Keratinocyte (primary cell): ENCODE measurements around the gene SDR42E2. TPM values are rescaled to one million over a fixed set of nuclear protein-coding genes. Genes with fewer than 3 reads are reported as not detected.

Experiments
- DNase-seq: peaks from one replicate; pipeline ENCODE4 v3.0.0-alpha.2; 2011; ENCODE audit warnings: low read depth, missing footprints, low spot score
- FAIRE-seq: peaks from 2 replicates; lab custom pipeline; 2011; peaks lifted over from hg19 to GRCh38; lab: Jason Lieb, UNC
- H2AFZ ChIP-seq: 2 replicates; pipeline ENCODE4 v1.6.0; 2012; ENCODE audit warnings: low read length, control low read depth, inconsistent platforms; ENCODE audit not compliant: control insufficient read depth
- H3K27ac ChIP-seq: 2 replicates; pipeline ENCODE4 v1.5.1; 2011; ENCODE audit warnings: low read length; ENCODE audit not compliant: control insufficient read depth, insufficient read depth
- H3K27me3 ChIP-seq: 3 replicates; pipeline ENCODE4 v1.6.0; 2011; ENCODE audit warnings: low read length; ENCODE audit not compliant: control insufficient read depth, insufficient read depth; ENCODE audit errors: extremely low read depth
- H3K36me3 ChIP-seq, 2 experiments: 2 replicates in 1 of 2; 3 replicates in 1 of 2; pipeline ENCODE4 v1.5.1; 2011; ENCODE audit warnings: low read length in 2 of 2, mild to moderate bottlenecking in 1 of 2; ENCODE audit not compliant: control insufficient read depth in 2 of 2, insufficient read depth in 2 of 2; ENCODE audit errors: extremely low read depth in 1 of 2
- H3K4me1 ChIP-seq: 3 replicates; pipeline ENCODE4 v1.5.1; 2011; ENCODE audit warnings: low read length; ENCODE audit not compliant: control insufficient read depth, insufficient read depth; ENCODE audit errors: extremely low read depth
- H3K4me2 ChIP-seq: 3 replicates; pipeline ENCODE4 v1.6.0; 2011; ENCODE audit warnings: low read depth, low read length; ENCODE audit not compliant: control insufficient read depth, insufficient read depth; ENCODE audit errors: extremely low read depth
- H3K4me3 ChIP-seq, 3 experiments: fragments of 200-600 bp in 1 of 3; sonication (generic) in 1 of 3; 2 replicates in 2 of 3; 3 replicates in 1 of 3; pipeline ENCODE4 v1.5.1; 2011 to 2016; ENCODE audit warnings: low read length in 3 of 3, mild to moderate bottlenecking in 3 of 3, control low read depth in 2 of 3, inconsistent platforms in 1 of 3, low read depth in 1 of 3, mixed read lengths in 1 of 3, mixed run types in 1 of 3, moderate library complexity in 1 of 3; ENCODE audit not compliant: control insufficient read depth in 2 of 3, insufficient read depth in 2 of 3; ENCODE audit errors: extremely low read depth in 1 of 3
- H3K79me2 ChIP-seq: 2 replicates; pipeline ENCODE4 v1.6.0; 2012; ENCODE audit warnings: low read length; ENCODE audit not compliant: control insufficient read depth, insufficient read depth
- H3K9ac ChIP-seq: 3 replicates; pipeline ENCODE4 v1.6.0; 2011; ENCODE audit warnings: low read length; ENCODE audit not compliant: control insufficient read depth, insufficient read depth; ENCODE audit errors: extremely low read depth
- H3K9me1 ChIP-seq: 3 replicates; pipeline ENCODE4 v1.6.0; 2011; ENCODE audit warnings: low read length; ENCODE audit not compliant: control insufficient read depth, insufficient read depth; ENCODE audit errors: extremely low read depth
- H3K9me3 ChIP-seq: 2 replicates; pipeline ENCODE4 v1.5.1; 2012; ENCODE audit warnings: low read depth, low read length; ENCODE audit not compliant: control insufficient read depth
- H4K20me1 ChIP-seq: 3 replicates; pipeline ENCODE4 v1.6.0; 2011; ENCODE audit warnings: low read length; ENCODE audit not compliant: control insufficient read depth, insufficient read depth; ENCODE audit errors: extremely low read depth
- EZH2 ChIP-seq: IDR thresholded peaks from one replicate; pipeline ENCODE4 v1.6.1; 2012; ENCODE audit warnings: inconsistent platforms, mild to moderate bottlenecking, low read length, moderate library complexity
- dilution Hi-C: fragments of 300-500 bp; cut with MboI; formaldehyde crosslinking; loops from one replicate; pipeline ENCODE4 v1.7.0; 2020; ENCODE audit warnings: low sequenced_read_pairs; ENCODE audit not compliant: extremely low pct_ligation_motif_present
- polyA plus RNA-seq, 5 experiments: library from polyadenylated mRNA; depleted of rRNA in 3 of 5; stranded (reverse) in 3 of 5; stranded (forward) in 1 of 5; unstranded in 1 of 5; fragments of >200 nt; gene quantifications; 1 replicate in 1 of 5; 2 replicates in 3 of 5; 3 replicates in 1 of 5; pipeline versions ENCODE4 v1.2.1 to v1.2.3, GENCODE V29; 2011 to 2012; ENCODE audit warnings: missing spikeins in 2 of 5, low read depth in 1 of 5, low replicate concordance in 1 of 5
- TF ChIP-seq, protein P1 (sequence below), 3 experiments: IDR thresholded peaks in 1 of 3; conservative IDR thresholded peaks in 1 of 3; optimal IDR thresholded peaks in 1 of 3; 2 replicates in 2 of 3; 3 replicates in 1 of 3; pipeline versions ENCODE3 to v1.5.1; 2011; ENCODE audit warnings: low read length in 3 of 3, mild to moderate bottlenecking in 3 of 3, moderate library complexity in 2 of 3, control low read depth in 1 of 3, inconsistent platforms in 1 of 3; ENCODE audit not compliant: insufficient read depth in 2 of 3; ENCODE audit errors: extremely low read depth in 1 of 3

The SDR42E2 gene
- polyA plus RNA-seq, 1 donor (not counting 4 experiments of a cell fraction or from before 2014, with no cell fraction given): not detected

DNA sequence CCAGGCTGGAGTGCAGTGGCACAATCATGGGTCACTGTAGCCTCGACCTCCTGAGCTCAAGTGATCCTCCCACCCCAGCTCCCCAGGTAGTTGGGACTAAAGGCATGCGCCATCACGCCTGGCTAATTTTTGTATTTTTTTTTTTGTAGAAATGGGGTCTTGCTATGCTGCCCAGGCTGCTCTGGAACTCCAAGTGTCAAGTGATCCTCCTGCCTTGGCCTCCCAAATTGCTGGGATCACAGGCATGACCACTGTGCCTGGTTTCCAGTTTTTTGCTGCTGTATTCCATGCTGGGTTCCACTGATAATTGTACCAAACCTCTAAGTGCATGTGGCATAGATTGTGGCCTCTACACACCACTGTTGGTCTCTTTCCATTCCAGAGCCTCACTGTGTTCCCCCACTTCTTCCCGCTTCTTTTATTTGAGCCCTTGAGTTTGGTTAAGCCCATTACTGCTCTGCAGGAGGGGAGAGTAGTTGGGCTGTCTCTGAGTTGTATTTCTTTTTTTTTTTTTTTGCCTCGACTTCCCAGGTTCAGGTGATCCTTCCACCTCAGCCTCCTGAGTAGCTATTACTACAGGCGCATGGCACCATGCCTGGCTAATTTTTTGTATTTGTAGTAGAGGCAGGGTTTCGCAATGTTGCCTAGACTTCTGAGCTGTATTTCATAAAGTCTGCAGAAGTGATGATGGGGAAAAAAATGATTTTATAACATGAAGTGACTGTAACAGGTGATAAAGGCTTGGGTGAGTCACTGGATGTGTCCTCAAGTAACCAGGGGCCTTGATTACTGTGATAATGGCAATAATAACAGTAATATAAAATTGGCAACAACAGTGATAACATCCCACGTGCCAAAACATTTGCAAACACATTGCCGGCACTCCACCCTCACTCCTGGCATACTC lies 73.8 kb downstream of the SDR42E2 start:
- FAIRE-seq (no peak), DNase-seq (no peak)
- H3K36me3 ChIP-seq: no peaks in the 10 kb centered on the region
- no peak overlapping the region for H3K4me3 ChIP-seq
- H3K9me3 ChIP-seq: no peaks in the 10 kb centered on the region
- H3K9ac ChIP-seq: no peak overlapping the region
- no peaks in the 10 kb centered on the region for H3K9me1 ChIP-seq
- no peak overlapping the region for H3K4me2 ChIP-seq
- no peak overlapping the region for H3K27ac ChIP-seq
- H4K20me1 ChIP-seq: no peaks in the 10 kb centered on the region
- TF ChIP-seq, protein P1, sequence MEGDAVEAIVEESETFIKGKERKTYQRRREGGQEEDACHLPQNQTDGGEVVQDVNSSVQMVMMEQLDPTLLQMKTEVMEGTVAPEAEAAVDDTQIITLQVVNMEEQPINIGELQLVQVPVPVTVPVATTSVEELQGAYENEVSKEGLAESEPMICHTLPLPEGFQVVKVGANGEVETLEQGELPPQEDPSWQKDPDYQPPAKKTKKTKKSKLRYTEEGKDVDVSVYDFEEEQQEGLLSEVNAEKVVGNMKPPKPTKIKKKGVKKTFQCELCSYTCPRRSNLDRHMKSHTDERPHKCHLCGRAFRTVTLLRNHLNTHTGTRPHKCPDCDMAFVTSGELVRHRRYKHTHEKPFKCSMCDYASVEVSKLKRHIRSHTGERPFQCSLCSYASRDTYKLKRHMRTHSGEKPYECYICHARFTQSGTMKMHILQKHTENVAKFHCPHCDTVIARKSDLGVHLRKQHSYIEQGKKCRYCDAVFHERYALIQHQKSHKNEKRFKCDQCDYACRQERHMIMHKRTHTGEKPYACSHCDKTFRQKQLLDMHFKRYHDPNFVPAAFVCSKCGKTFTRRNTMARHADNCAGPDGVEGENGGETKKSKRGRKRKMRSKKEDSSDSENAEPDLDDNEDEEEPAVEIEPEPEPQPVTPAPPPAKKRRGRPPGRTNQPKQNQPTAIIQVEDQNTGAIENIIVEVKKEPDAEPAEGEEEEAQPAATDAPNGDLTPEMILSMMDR (optimal IDR thresholded peaks at IDR 0.05 in 1 of 3, IDR thresholded peaks at IDR 0.05 in 1 of 3, conservative IDR thresholded peaks at IDR 0.05 in 1 of 3; ENCODE audit: extremely low read depth in 1 of 3, insufficient read depth in 2 of 3, low read length in 3 of 3): no peak
- TF ChIP-seq EZH2: no peak
- no peak overlapping the region for H2AFZ ChIP-seq
- peaks cover 19% of the 10 kb centered on the region for H3K4me1 ChIP-seq
- H3K27me3 ChIP-seq: no peaks in the 10 kb centered on the region
- peaks cover 4% of the 10 kb centered on the region for H3K79me2 ChIP-seq
- dilution Hi-C loops: no loop called here

DNA sequence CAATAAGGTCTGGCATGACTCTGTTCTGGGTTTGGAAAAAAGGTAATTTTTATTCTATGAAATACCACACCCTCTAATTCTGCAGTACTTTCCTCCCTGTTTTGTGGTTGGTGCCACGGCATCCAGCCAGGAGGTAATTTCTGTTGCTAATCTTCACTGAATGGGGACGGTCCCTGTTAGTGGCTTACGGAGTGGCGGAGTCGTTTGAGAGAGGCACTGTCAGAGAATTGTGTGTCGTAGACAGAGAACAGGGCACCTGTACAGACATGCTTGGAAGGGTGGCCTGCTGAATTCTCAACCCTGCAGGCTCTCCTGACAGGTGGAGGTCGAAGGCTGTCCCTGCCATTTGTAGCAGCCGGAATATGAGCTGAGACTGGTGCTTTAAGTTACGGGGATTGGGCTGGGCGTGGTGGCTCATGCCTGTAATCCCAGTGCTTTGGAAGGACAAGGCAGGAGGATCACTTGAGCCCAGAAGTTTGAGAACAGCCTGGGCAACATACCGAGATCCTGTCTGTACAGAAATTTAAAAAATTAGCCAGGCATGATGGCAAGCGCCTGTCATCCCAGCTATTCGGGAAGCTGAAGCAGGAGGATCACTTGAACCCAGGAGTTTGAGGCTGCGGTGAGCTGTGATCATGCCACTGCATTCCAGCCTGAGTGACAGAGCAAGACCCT lies 77.0 kb downstream of the SDR42E2 start:
- Histone ChIP-seq H2AFZ (no peak overlapping the region), H3K9me1 (no peaks in the 10 kb centered on the region), H3K4me3 (no peak overlapping the region), H3K79me2 (peaks cover 3% of the 10 kb centered on the region), H3K36me3 (peaks cover 0 to 4% of the 10 kb centered on the region in 2 experiments), H3K27ac (no peak overlapping the region), H3K4me2 (peak overlapping the region; percentile 45), H4K20me1 (no peaks in the 10 kb centered on the region), H3K9me3 (no peaks in the 10 kb centered on the region), H3K27me3 (no peaks in the 10 kb centered on the region), H3K4me1 (peaks cover 8% of the 10 kb centered on the region), H3K9ac (no peak overlapping the region)
- DNase-seq (no peak), FAIRE-seq (no peak)
- TF ChIP-seq, protein P1 (optimal IDR thresholded peaks at IDR 0.05 in 1 of 3, IDR thresholded peaks at IDR 0.05 in 1 of 3, conservative IDR thresholded peaks at IDR 0.05 in 1 of 3; ENCODE audit: extremely low read depth in 1 of 3, insufficient read depth in 2 of 3, low read length in 3 of 3): no peak
- no peak for TF ChIP-seq EZH2
- dilution Hi-C loops: no loop called here
